ENCODE measurements around the gene ERBB4. TPM values are rescaled to one million over a fixed set of nuclear protein-coding genes. Genes with fewer than 3 reads are reported as not detected.

Gene ERBB4
- total and polyA plus RNA-seq, 7 experiments from 2014 or later, result not detected

DNA sequence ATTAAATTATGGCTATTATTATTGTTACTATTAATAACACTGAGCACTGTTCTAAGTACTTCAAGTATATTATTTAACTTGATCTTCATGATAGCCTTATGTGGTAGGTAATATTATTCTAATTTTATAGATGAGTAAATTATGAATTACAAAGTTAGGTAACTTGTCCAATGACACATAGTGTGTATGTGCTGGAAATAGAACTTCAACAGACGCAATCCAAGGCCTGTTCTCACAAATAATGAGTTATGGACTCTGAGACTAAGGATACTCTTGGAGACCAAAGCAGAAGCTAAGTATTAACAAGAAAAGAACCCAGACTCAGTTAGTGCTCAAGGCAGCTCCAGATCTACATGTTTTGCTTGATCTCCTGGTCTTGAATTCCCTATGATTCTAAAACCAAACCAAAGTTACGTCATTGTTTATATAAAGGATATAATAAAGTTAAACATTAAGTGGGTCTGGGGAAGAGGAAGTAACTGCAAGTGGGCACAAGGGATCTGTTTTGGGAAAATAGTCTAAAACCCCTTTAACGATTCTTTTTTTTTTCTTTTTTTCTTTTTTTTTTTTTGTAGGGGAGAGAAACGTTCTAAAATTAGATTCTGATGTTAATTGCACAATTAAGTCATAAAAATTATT, 211.3 kb downstream of the ERBB4 start:
- POLR2A ChIA-PET, result no interaction called here
- intact Hi-C loops (cut with micrococcal nuclease), result no loop called here
- no peaks in the 10 kb centered on the region for H3K27me3 Mint-ChIP-seq
- Histone ChIP-seq H3K4me3 (ENCODE audit: low read length) (no peak overlapping the region), H3K4me1 (ENCODE audit: control insufficient read depth in 2 of 2, insufficient read depth in 2 of 2, low read length in 2 of 2) (no peaks in the 10 kb centered on the region), H3K36me3 (ENCODE audit: control insufficient read depth in 2 of 3, insufficient read depth in 3 of 3, low read length in 3 of 3) (no peaks in the 10 kb centered on the region), H3K27me3 (ENCODE audit: control insufficient read depth in 2 of 2, insufficient read depth in 2 of 2, low read length in 2 of 2) (no peaks in the 10 kb centered on the region), H3K9me3 (ENCODE audit: control insufficient read depth in 2 of 3, low read length in 3 of 3) (no peaks in the 10 kb centered on the region), H3K27ac (ENCODE audit: low read depth, low read length) (no peak overlapping the region)
- H3K9me3 Mint-ChIP-seq, result peaks cover 0 to 6% (median 0%) of the 10 kb centered on the region in 11 donors
- no peaks in the 10 kb centered on the region for H3K36me3 Mint-ChIP-seq
- no peak overlapping the region for H3K4me3 Mint-ChIP-seq
- no peak for ATAC-seq
- CTCF ChIA-PET, result no interaction called here
- no peaks in the 10 kb centered on the region for H3K4me1 Mint-ChIP-seq
- DNase-seq, result no peak
- H3K27ac Mint-ChIP-seq, result no peak overlapping the region

DNA sequence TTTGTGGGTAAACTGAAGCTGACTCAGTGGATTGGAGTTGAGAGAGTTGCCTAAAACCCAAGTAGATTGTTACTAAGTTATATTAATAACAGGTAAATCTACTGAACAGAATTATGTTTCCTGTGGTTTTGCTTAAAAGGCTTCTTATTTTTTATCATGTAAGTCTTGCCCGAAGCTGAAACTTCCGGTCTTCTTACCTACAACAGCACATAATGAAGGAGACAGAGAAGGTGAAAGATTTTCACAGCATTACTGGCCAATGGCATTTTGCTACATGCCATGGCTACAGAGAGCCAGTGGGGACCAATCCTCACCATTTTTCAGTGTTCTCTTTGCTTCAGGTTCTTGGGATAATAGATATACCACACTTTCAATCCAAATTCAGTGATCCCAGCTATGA, 220.0 kb downstream of the ERBB4 start:
- DNase-seq (no peak), ATAC-seq (no peak)
- no peak overlapping the region for H3K27ac ChIP-seq (ENCODE audit: low read depth, low read length)
- no peaks in the 10 kb centered on the region for H3K27me3 Mint-ChIP-seq
- POLR2A ChIA-PET, result no interaction called here
- H3K36me3 ChIP-seq (ENCODE audit: control insufficient read depth in 2 of 3, insufficient read depth in 3 of 3, low read length in 3 of 3), result no peaks in the 10 kb centered on the region
- no peaks in the 10 kb centered on the region for H3K36me3 Mint-ChIP-seq
- CTCF ChIA-PET, result no interaction called here
- no peaks in the 10 kb centered on the region for H3K9me3 ChIP-seq (ENCODE audit: control insufficient read depth in 2 of 3, low read length in 3 of 3)
- no peaks in the 10 kb centered on the region for H3K4me1 ChIP-seq (ENCODE audit: control insufficient read depth in 2 of 2, insufficient read depth in 2 of 2, low read length in 2 of 2)
- intact Hi-C loops (cut with micrococcal nuclease), result loop anchor here in 1 of 2 donors (1.0 kb wide), 1 partner anchor 10 kb away; no protein-coding TSS in a partner anchor
- no peaks in the 10 kb centered on the region for H3K4me1 Mint-ChIP-seq
- peaks cover 0 to 4% (median 0%) of the 10 kb centered on the region in 11 donors for H3K9me3 Mint-ChIP-seq
- no peaks in the 10 kb centered on the region for H3K27me3 ChIP-seq (ENCODE audit: control insufficient read depth in 2 of 2, insufficient read depth in 2 of 2, low read length in 2 of 2)
- no peak overlapping the region for H3K4me3 Mint-ChIP-seq
- H3K27ac Mint-ChIP-seq, result no peak overlapping the region
- no peak overlapping the region for H3K4me3 ChIP-seq (ENCODE audit: low read length)

DNA sequence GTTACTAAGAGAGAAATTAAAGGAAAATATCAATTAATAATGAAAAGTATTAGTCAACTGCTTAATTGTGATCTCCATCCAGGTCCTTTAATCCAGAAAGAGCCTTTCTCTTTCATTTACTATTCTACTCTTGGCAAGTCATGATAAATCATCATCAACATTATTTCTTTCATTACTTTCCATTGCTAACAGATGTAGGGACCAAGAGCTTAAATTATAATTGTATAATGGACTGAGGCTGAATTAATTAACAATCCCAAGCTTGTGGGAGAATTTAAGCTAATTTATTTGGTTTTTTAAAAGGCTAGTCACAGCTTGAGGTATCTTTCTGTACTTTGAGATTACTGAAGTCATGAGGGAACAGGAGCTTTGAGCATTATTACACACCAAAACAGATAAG, 223.9 kb downstream of the ERBB4 start:
- Histone ChIP-seq H3K4me3 (ENCODE audit: low read length) (no peak overlapping the region), H3K27ac (ENCODE audit: low read depth, low read length) (no peak overlapping the region), H3K27me3 (ENCODE audit: control insufficient read depth in 2 of 2, insufficient read depth in 2 of 2, low read length in 2 of 2) (no peaks in the 10 kb centered on the region), H3K36me3 (ENCODE audit: control insufficient read depth in 2 of 3, insufficient read depth in 3 of 3, low read length in 3 of 3) (no peaks in the 10 kb centered on the region), H3K9me3 (ENCODE audit: control insufficient read depth in 2 of 3, low read length in 3 of 3) (no peaks in the 10 kb centered on the region), H3K4me1 (ENCODE audit: control insufficient read depth in 2 of 2, insufficient read depth in 2 of 2, low read length in 2 of 2) (no peaks in the 10 kb centered on the region)
- ATAC-seq, result no peak
- Mint-ChIP-seq H3K36me3 (no peaks in the 10 kb centered on the region), H3K4me1 (no peaks in the 10 kb centered on the region), H3K27ac (no peak overlapping the region), H3K9me3 (peaks cover 0 to 6% (median 0%) of the 10 kb centered on the region in 11 donors), H3K27me3 (no peaks in the 10 kb centered on the region), H3K4me3 (no peak overlapping the region)
- ChIA-PET CTCF (no interaction called here), POLR2A (no interaction called here)
- DNase-seq, result no peak
- intact Hi-C loops (cut with micrococcal nuclease), result no loop called here

DNA sequence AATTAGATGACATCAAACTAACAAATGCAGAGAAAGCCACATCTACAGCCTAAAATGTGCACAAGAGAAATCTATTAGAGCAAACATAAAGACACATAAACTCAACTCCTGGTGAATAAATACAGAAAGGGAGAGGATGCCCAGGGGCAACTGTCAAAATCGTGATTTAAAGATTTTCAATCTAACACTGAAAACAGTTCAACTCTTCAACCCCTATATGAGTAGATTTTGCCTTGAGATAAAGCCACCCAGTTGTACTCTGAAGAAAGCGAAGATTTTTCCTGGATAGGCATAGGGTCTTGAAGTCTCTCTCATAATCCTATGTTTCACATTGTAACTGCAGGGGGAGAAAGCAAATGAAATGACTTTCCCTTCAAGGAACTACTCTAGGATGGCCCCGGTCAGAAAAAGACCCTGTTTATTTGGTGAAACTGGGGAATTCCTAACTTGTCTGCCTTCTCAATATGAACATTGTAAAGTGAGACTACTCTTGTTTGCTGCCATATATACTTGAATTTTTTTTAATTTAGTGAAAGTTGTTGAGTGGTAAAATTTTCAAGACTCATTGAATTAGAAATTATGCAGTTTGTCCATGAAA, 226.7 kb downstream of the ERBB4 start:
- ChIA-PET POLR2A (no interaction called here), CTCF (no interaction called here)
- Mint-ChIP-seq H3K36me3 (no peaks in the 10 kb centered on the region), H3K9me3 (peaks cover 0 to 6% (median 0%) of the 10 kb centered on the region in 11 donors), H3K27me3 (no peaks in the 10 kb centered on the region), H3K4me3 (no peak overlapping the region), H3K27ac (no peak overlapping the region), H3K4me1 (no peaks in the 10 kb centered on the region)
- Histone ChIP-seq H3K27me3 (ENCODE audit: control insufficient read depth in 2 of 2, insufficient read depth in 2 of 2, low read length in 2 of 2) (no peaks in the 10 kb centered on the region), H3K36me3 (ENCODE audit: control insufficient read depth in 2 of 3, insufficient read depth in 3 of 3, low read length in 3 of 3) (no peaks in the 10 kb centered on the region), H3K27ac (ENCODE audit: low read depth, low read length) (no peak overlapping the region), H3K9me3 (ENCODE audit: control insufficient read depth in 2 of 3, low read length in 3 of 3) (no peaks in the 10 kb centered on the region), H3K4me1 (ENCODE audit: control insufficient read depth in 2 of 2, insufficient read depth in 2 of 2, low read length in 2 of 2) (no peaks in the 10 kb centered on the region), H3K4me3 (ENCODE audit: low read length) (no peak overlapping the region)
- DNase-seq (no peak), ATAC-seq (no peak)
- intact Hi-C loops (cut with micrococcal nuclease), result no loop called here

DNA sequence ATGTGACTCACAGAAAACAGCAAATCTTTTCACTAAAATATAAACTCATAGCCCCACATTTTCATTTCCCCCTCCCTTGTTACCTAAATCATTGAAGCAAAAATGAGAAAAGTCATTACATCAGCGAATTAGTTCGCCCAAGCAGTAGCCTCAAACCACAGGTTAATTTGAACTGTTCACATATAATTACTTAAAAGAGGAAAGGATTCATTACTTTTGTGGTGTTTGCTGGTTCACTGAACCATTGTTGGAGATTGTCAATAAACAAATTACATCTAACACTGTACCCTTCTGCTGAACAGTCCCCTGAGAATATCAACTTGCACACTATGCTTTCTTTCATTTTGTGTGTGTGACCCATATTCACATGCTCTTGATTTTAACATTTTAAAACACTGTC, 238.7 kb downstream of the ERBB4 start:
- Histone ChIP-seq H3K36me3 (ENCODE audit: control insufficient read depth in 2 of 3, insufficient read depth in 3 of 3, low read length in 3 of 3) (no peaks in the 10 kb centered on the region), H3K4me3 (ENCODE audit: low read length) (no peak overlapping the region), H3K9me3 (ENCODE audit: control insufficient read depth in 2 of 3, low read length in 3 of 3) (no peaks in the 10 kb centered on the region), H3K27ac (ENCODE audit: low read depth, low read length) (no peak overlapping the region), H3K4me1 (ENCODE audit: control insufficient read depth in 2 of 2, insufficient read depth in 2 of 2, low read length in 2 of 2) (no peaks in the 10 kb centered on the region), H3K27me3 (ENCODE audit: control insufficient read depth in 2 of 2, insufficient read depth in 2 of 2, low read length in 2 of 2) (no peaks in the 10 kb centered on the region)
- Mint-ChIP-seq H3K27ac (no peak overlapping the region), H3K27me3 (no peaks in the 10 kb centered on the region), H3K4me1 (no peaks in the 10 kb centered on the region), H3K9me3 (peaks cover 0 to 5% (median 0%) of the 10 kb centered on the region in 11 donors), H3K4me3 (no peak overlapping the region), H3K36me3 (no peaks in the 10 kb centered on the region)
- CTCF ChIA-PET, result no interaction called here
- POLR2A ChIA-PET, result no interaction called here
- intact Hi-C loops (cut with micrococcal nuclease), result no loop called here
- ATAC-seq (no peak), DNase-seq (no peak)

DNA sequence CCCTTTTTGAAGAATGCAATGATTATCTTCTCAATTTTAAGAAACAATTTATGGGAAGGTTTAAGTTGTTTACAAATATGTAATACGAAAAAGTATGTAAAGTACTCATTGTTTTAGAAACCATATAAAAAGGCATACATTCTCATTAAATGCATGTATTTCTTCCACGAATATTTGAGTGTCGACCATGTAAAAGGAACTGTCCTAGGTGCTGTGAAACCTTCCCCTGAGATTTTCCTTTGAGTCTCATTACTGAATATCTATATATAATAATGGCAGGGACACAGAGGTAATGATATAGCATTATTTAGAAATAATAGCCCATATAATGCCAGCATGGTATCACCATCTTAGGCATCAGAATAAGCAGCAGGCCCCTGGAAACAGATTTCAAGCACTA, 239.3 kb downstream of the ERBB4 start:
- no peak overlapping the region for H3K27ac ChIP-seq (ENCODE audit: low read depth, low read length)
- ChIA-PET CTCF (no interaction called here), POLR2A (no interaction called here)
- H3K36me3 ChIP-seq (ENCODE audit: control insufficient read depth in 2 of 3, insufficient read depth in 3 of 3, low read length in 3 of 3), result no peaks in the 10 kb centered on the region
- H3K36me3 Mint-ChIP-seq, result no peaks in the 10 kb centered on the region
- no peak overlapping the region for H3K4me3 Mint-ChIP-seq
- intact Hi-C loops (cut with micrococcal nuclease), result no loop called here
- ATAC-seq (no peak), DNase-seq (no peak)
- no peaks in the 10 kb centered on the region for H3K4me1 ChIP-seq (ENCODE audit: control insufficient read depth in 2 of 2, insufficient read depth in 2 of 2, low read length in 2 of 2)
- no peaks in the 10 kb centered on the region for H3K9me3 ChIP-seq (ENCODE audit: control insufficient read depth in 2 of 3, low read length in 3 of 3)
- H3K4me1 Mint-ChIP-seq, result no peaks in the 10 kb centered on the region
- peaks cover 0 to 5% (median 0%) of the 10 kb centered on the region in 11 donors for H3K9me3 Mint-ChIP-seq
- H3K27me3 Mint-ChIP-seq, result no peaks in the 10 kb centered on the region
- H3K27me3 ChIP-seq (ENCODE audit: control insufficient read depth in 2 of 2, insufficient read depth in 2 of 2, low read length in 2 of 2), result no peaks in the 10 kb centered on the region
- H3K27ac Mint-ChIP-seq, result no peak overlapping the region
- no peak overlapping the region for H3K4me3 ChIP-seq (ENCODE audit: low read length)

DNA sequence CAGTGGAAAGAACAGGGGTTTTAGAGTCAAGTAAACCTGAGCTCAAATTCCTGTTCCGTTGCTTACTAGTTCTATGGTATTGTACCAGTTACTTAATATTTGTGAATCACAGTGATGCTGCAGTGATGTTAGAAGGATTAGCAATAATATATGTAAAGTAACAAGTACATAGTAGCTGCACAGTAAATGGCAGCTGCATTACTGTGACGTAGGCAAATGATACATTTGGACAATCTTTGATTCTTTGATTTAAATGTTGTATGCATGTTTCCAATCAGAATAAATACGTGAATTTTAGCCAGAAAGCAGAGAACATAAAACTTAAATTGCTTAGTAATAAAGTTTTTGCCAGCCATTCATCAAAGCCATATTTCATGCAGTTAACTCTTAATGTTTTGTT, 243.0 kb downstream of the ERBB4 start:
- Mint-ChIP-seq H3K4me3 (no peak overlapping the region), H3K27me3 (no peaks in the 10 kb centered on the region), H3K9me3 (peaks cover 0 to 5% (median 0%) of the 10 kb centered on the region in 11 donors), H3K4me1 (no peaks in the 10 kb centered on the region), H3K36me3 (no peaks in the 10 kb centered on the region), H3K27ac (no peak overlapping the region)
- ATAC-seq (no peak), DNase-seq (no peak)
- intact Hi-C loops (cut with micrococcal nuclease), result no loop called here
- H3K4me3 ChIP-seq (ENCODE audit: low read length), result no peak overlapping the region
- H3K9me3 ChIP-seq (ENCODE audit: control insufficient read depth in 2 of 3, low read length in 3 of 3), result no peaks in the 10 kb centered on the region
- H3K27me3 ChIP-seq (ENCODE audit: control insufficient read depth in 2 of 2, insufficient read depth in 2 of 2, low read length in 2 of 2), result no peaks in the 10 kb centered on the region
- no peaks in the 10 kb centered on the region for H3K36me3 ChIP-seq (ENCODE audit: control insufficient read depth in 2 of 3, insufficient read depth in 3 of 3, low read length in 3 of 3)
- POLR2A ChIA-PET, result no interaction called here
- CTCF ChIA-PET, result no interaction called here
- no peaks in the 10 kb centered on the region for H3K4me1 ChIP-seq (ENCODE audit: control insufficient read depth in 2 of 2, insufficient read depth in 2 of 2, low read length in 2 of 2)
- H3K27ac ChIP-seq (ENCODE audit: low read depth, low read length), result no peak overlapping the region
